Measurements from ENCODE around the gene SOX10. TPM values are rescaled to one million over a fixed set of nuclear protein-coding genes. Genes with fewer than 3 reads are reported as not detected.

The SOX10 gene
- total RNA-seq, 1 experiment from 2014 or later: 2.4 TPM

- no peak for TF ChIP-seq CTCF (conservative IDR thresholded peaks at IDR 0.05)
- Histone ChIP-seq H2BK15ac (ENCODE audit: low read depth, low read length) (no peak overlapping the region), H3T11ph (ENCODE audit: low read length) (no peak overlapping the region), H3K4me2 (ENCODE audit: insufficient read depth, insufficient read length, low read length) (peak overlapping the region; percentile 3), H3K4me1 (ENCODE audit: insufficient read depth, low read length) (no peaks in the 10 kb centered on the region; the same call in 1 of the 2 replicates), H4K91ac (ENCODE audit: insufficient read length, low read depth, low read length) (no peak overlapping the region), H4K20me1 (ENCODE audit: control insufficient read depth, insufficient read depth, insufficient read length) (peaks cover 3% of the 10 kb centered on the region), H3K27me3 (ENCODE audit: insufficient read depth, low read length) (no peaks in the 10 kb centered on the region), H4K5ac (ENCODE audit: insufficient read length, low read depth, low read length) (no peak overlapping the region), H3K27ac (ENCODE audit: insufficient read length, low read depth, low read length) (no peak overlapping the region), H4K8ac (replicated peaks; ENCODE audit: insufficient read length, low read depth, low read length) (no peak overlapping the region), H2AFZ (ENCODE audit: low read length) (no peak overlapping the region), H3K9me3 (ENCODE audit: control insufficient read depth, low read depth, low read length) (no peaks in the 10 kb centered on the region), H3K4ac (ENCODE audit: low read depth, low read length) (no peak overlapping the region), H3K23me2 (ENCODE audit: insufficient read length, low read depth, low read length, poor library complexity, severe bottlenecking) (no peaks in the 10 kb centered on the region), H3K23ac (ENCODE audit: insufficient read length, low read depth, low read length) (no peak overlapping the region), H2BK120ac (ENCODE audit: low read depth, low read length, poor library complexity, severe bottlenecking) (no peak overlapping the region), H3K14ac (ENCODE audit: insufficient read depth, low read length) (no peak overlapping the region), H3K79me1 (ENCODE audit: insufficient read depth, low read depth, low read length, poor library complexity, severe bottlenecking) (no peaks in the 10 kb centered on the region), H3K9ac (ENCODE audit: extremely low read depth, insufficient read length, low read length) (no peak overlapping the region), H3K79me2 (ENCODE audit: insufficient read depth, low read length) (no peaks in the 10 kb centered on the region), H2BK12ac (ENCODE audit: insufficient read length, low read depth, low read length) (no peak overlapping the region), H2BK5ac (ENCODE audit: insufficient read length, low read length) (no peak overlapping the region), H2BK20ac (ENCODE audit: low read depth, low read length, poor library complexity, severe bottlenecking) (no peak overlapping the region), H3K18ac (ENCODE audit: insufficient read length, low read depth, low read length) (no peak overlapping the region), H2AK5ac (ENCODE audit: insufficient read length, low read length) (no peak overlapping the region), H3K56ac (ENCODE audit: insufficient read length, low read depth, low read length) (no peak overlapping the region)
- peak overlapping the region; percentile 77 to 89 (median 80); a peak in 6 of 7 replicates for H3K27ac Mint-ChIP-seq
- H3K9me3 Mint-ChIP-seq: 0 out of 5 replicates have a peak, but pooled peaks cover 0 to 3% of the 10 kb centered on the region in 2 experiments
- H3K36me3 Mint-ChIP-seq (ENCODE audit: insufficient read depth in 1 of 3, low read depth in 3 of 3): peaks cover 13 to 50% (median 43%) of the 10 kb centered on the region in 3 experiments; a peak in 6 of 7 replicates
- peaks cover 30 to 51% of the 10 kb centered on the region in 2 experiments for H3K4me1 Mint-ChIP-seq
- no peaks in the 10 kb centered on the region; the same call in 1 of the 2 replicates for H3K27me3 Mint-ChIP-seq (ENCODE audit: low read depth)
- peak overlapping the region; percentile 30 to 68; a peak in 4 of 5 replicates for H3K4me3 Mint-ChIP-seq
- peak; percentile 79 for DNase-seq
- WGBS (ENCODE audit: extremely low coverage, insufficient read length, low lambda C conversion rate): no CpG with 5 or more reads among the region's 7 CpGs
Observed at GRCh38 chr22:37971475-37972434, 12.6 kb downstream of the SOX10 start.

All from H9 (cell line).